Ishikawa (cell line): ENCODE data around the gene RPL22.

Experiments
- CEBPB ChIP-seq: IDR thresholded peaks from 2 replicates; pipeline ENCODE4 v1.6.1; 2012
- EP300 ChIP-seq: IDR thresholded peaks from 2 replicates; pipeline ENCODE4 v1.6.1; 2012; ENCODE audit warnings: borderline replicate concordance
- MAX ChIP-seq: IDR thresholded peaks from 2 replicates; pipeline ENCODE4 v1.6.1; 2012
- TAF1 ChIP-seq: IDR thresholded peaks from 2 replicates; pipeline ENCODE4 v1.6.1; 2012; ENCODE audit warnings: low read depth, mild to moderate bottlenecking
- TCF12 ChIP-seq: IDR thresholded peaks from 2 replicates; pipeline ENCODE4 v1.6.1; 2012; ENCODE audit warnings: low read depth
- TEAD4 ChIP-seq: IDR thresholded peaks from 2 replicates; pipeline ENCODE4 v1.6.1; 2012
- YY1 ChIP-seq: IDR thresholded peaks from 2 replicates; pipeline ENCODE4 v1.6.1; 2012; ENCODE audit warnings: low read depth
- ZBTB7A ChIP-seq: IDR thresholded peaks from 2 replicates; pipeline ENCODE4 v1.6.1; 2012; ENCODE audit warnings: low read depth
- TF ChIP-seq, protein P1 (sequence below): IDR thresholded peaks from 2 replicates; pipeline ENCODE4 v1.6.1; 2012; ENCODE audit warnings: low read depth, mild to moderate bottlenecking
- TF ChIP-seq, protein P2 (sequence below): IDR thresholded peaks from 2 replicates; pipeline ENCODE4 v1.6.1; 2012

DNA sequence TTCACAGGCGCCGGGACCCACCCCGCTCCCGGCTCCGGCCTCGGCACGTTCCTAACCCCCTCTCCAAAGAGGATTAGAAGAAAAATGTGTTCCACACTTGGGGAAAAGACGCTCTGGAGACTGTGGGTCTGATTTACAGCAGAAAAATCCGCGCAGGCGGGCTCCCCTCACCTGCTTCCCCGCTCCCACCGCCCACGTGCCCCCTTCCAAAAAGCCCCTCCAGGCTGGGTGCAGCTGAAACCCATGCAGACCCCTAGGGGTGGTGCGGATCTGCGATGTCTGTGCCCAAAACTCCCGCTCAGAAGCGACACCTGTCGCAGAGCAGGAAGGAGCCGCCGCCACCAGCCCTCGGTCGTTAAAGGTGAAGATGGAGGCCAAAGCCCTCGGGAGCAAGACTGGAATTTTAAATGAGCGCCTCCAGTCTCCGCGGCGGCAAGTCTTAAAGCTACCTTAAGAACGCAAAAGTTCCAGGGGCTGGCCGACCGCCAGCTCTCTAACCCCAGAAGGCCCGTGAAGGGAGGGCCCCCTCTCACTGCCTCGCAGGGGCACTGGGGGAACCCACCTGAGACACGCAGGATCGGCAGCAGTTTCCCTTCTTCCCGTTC lies 18.6 kb downstream of the RPL22 start:
- TF ChIP-seq TEAD4: no peak
- TF ChIP-seq CEBPB: no peak
- TF ChIP-seq, protein P1, sequence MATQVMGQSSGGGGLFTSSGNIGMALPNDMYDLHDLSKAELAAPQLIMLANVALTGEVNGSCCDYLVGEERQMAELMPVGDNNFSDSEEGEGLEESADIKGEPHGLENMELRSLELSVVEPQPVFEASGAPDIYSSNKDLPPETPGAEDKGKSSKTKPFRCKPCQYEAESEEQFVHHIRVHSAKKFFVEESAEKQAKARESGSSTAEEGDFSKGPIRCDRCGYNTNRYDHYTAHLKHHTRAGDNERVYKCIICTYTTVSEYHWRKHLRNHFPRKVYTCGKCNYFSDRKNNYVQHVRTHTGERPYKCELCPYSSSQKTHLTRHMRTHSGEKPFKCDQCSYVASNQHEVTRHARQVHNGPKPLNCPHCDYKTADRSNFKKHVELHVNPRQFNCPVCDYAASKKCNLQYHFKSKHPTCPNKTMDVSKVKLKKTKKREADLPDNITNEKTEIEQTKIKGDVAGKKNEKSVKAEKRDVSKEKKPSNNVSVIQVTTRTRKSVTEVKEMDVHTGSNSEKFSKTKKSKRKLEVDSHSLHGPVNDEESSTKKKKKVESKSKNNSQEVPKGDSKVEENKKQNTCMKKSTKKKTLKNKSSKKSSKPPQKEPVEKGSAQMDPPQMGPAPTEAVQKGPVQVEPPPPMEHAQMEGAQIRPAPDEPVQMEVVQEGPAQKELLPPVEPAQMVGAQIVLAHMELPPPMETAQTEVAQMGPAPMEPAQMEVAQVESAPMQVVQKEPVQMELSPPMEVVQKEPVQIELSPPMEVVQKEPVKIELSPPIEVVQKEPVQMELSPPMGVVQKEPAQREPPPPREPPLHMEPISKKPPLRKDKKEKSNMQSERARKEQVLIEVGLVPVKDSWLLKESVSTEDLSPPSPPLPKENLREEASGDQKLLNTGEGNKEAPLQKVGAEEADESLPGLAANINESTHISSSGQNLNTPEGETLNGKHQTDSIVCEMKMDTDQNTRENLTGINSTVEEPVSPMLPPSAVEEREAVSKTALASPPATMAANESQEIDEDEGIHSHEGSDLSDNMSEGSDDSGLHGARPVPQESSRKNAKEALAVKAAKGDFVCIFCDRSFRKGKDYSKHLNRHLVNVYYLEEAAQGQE: no peak
- TF ChIP-seq TCF12: no peak
- TF ChIP-seq TAF1: no peak
- no peak for TF ChIP-seq EP300
- TF ChIP-seq YY1: no peak
- no peak for TF ChIP-seq ZBTB7A
- TF ChIP-seq, protein P2, sequence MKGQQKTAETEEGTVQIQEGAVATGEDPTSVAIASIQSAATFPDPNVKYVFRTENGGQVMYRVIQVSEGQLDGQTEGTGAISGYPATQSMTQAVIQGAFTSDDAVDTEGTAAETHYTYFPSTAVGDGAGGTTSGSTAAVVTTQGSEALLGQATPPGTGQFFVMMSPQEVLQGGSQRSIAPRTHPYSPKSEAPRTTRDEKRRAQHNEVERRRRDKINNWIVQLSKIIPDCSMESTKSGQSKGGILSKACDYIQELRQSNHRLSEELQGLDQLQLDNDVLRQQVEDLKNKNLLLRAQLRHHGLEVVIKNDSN: no peak
- no peak for TF ChIP-seq MAX
